OCI-LY3 (cell line): ENCODE measurements around the gene ZCCHC2.

ENCODE experiments used
- H2AFZ ChIP-seq: fragments of 200-600, 300-600 bp; shearing (Covaris generic); 2 replicates; pipeline ENCODE4 v1.6.0; 2014; ENCODE audit warnings: antibody characterized with exemption, low read depth, low read length
- H3K27ac ChIP-seq: fragments of 200-600, 300-600 bp; sonication (generic); 2 replicates; pipeline ENCODE4 v1.5.1; 2014; ENCODE audit warnings: mild to moderate bottlenecking, low read length, moderate library complexity, mixed read lengths
- H3K27me3 ChIP-seq: fragments of 200-600, 300-600 bp; sonication (generic); 2 replicates; pipeline ENCODE4 v1.6.1; 2014; ENCODE audit warnings: low read depth, low read length, mixed read lengths
- H3K36me3 ChIP-seq: fragments of 200-600, 300-600 bp; sonication (generic); replicated peaks from 2 replicates; pipeline ENCODE3; 2014; ENCODE audit warnings: low read depth, low read length, mixed read lengths
- H3K4me1 ChIP-seq: fragments of 300-600, 200-600 bp; sonication (generic); 2 replicates; pipeline ENCODE4 v1.6.1; 2014; ENCODE audit warnings: low read length, mixed read lengths
- H3K4me2 ChIP-seq: fragments of 200-600, 300-600 bp; sonication (generic); 2 replicates; pipeline ENCODE4 v1.6.1; 2014; ENCODE audit warnings: low read length, mixed read lengths
- H3K4me3 ChIP-seq: fragments of 300-600, 200-600 bp; sonication (generic); 2 replicates; pipeline ENCODE4 v1.5.1; 2014; ENCODE audit warnings: antibody characterized with exemption, mild to moderate bottlenecking, low read length, moderate library complexity
- H3K79me2 ChIP-seq: fragments of 300-600, 200-600 bp; shearing (Covaris generic); 2 replicates; pipeline ENCODE4 v1.6.1; 2014; ENCODE audit warnings: mild to moderate bottlenecking, low read length, mixed read lengths
- H3K9ac ChIP-seq: fragments of 300-600, 200-600 bp; shearing (Covaris generic); 2 replicates; pipeline ENCODE4 v1.6.0; 2014; ENCODE audit warnings: mild to moderate bottlenecking, low read length, moderate library complexity
- H3K9me3 ChIP-seq: fragments of 200-600, 300-600 bp; shearing (Covaris generic); 2 replicates; pipeline ENCODE4 v1.6.1; 2014; ENCODE audit warnings: low read length, mixed read lengths; ENCODE audit not compliant: insufficient read depth
- H4K20me1 ChIP-seq: fragments of 200-600, 300-600 bp; sonication (generic); 2 replicates; pipeline ENCODE4 v1.6.1; 2016; ENCODE audit warnings: low read length, mixed read lengths; ENCODE audit not compliant: insufficient read depth
- CTCF ChIP-seq: fragments of 200-600, 300-600 bp; sonication (generic); IDR thresholded peaks from 2 replicates; pipeline ENCODE4 v1.5.1; 2014; ENCODE audit warnings: antibody characterized with exemption, low read length, low read depth
- EZH2phosphoT487 ChIP-seq: fragments of 200-600 bp; shearing (Covaris generic); IDR thresholded peaks from 2 replicates; pipeline ENCODE4 v1.6.1; 2018; ENCODE audit warnings: antibody characterized with exemption, mixed run types, low read depth

ZCCHC2 gene

GRCh38 chr18:62603979-62604378 is 81.2 kb downstream of the ZCCHC2 start:
- TF ChIP-seq CTCF (no peak), EZH2phosphoT487 (no peak)
- Histone ChIP-seq H3K4me1 (no peaks in the 10 kb centered on the region), H3K4me2 (no peak overlapping the region), H3K27me3 (peaks cover 21% of the 10 kb centered on the region), H3K36me3 (no peaks in the 10 kb centered on the region), H4K20me1 (no peaks in the 10 kb centered on the region), H3K9me3 (no peaks in the 10 kb centered on the region), H3K79me2 (no peaks in the 10 kb centered on the region), H2AFZ (no peak overlapping the region), H3K4me3 (no peak overlapping the region), H3K27ac (no peak overlapping the region), H3K9ac (no peak overlapping the region)

- no peak overlapping the region for H3K9ac ChIP-seq
- H3K4me3 ChIP-seq, result no peak overlapping the region
- H3K27ac ChIP-seq, result no peak overlapping the region
- no peaks in the 10 kb centered on the region for H3K36me3 ChIP-seq
- no peaks in the 10 kb centered on the region for H3K79me2 ChIP-seq
- no peaks in the 10 kb centered on the region for H4K20me1 ChIP-seq
- no peaks in the 10 kb centered on the region for H3K4me1 ChIP-seq
- no peaks in the 10 kb centered on the region for H3K9me3 ChIP-seq
- H2AFZ ChIP-seq, result no peak overlapping the region
- H3K4me2 ChIP-seq, result no peak overlapping the region
- H3K27me3 ChIP-seq, result peaks cover 5% of the 10 kb centered on the region; the same call in 1 of the 2 replicates
- no peak for TF ChIP-seq CTCF
- no peak for TF ChIP-seq EZH2phosphoT487
These were observed 82.9 kb downstream of the ZCCHC2 start for GRCh38 chr18:62605685-62606084.

- H3K4me1 ChIP-seq, result no peaks in the 10 kb centered on the region
- no peaks in the 10 kb centered on the region for H3K36me3 ChIP-seq
- H3K4me3 ChIP-seq, result no peak overlapping the region
- H3K27me3 ChIP-seq, result 0 out of 2 replicates have a peak, but pooled peaks cover 4% of the 10 kb centered on the region
- TF ChIP-seq CTCF (no peak), EZH2phosphoT487 (no peak)
- no peak overlapping the region for H3K9ac ChIP-seq
- H3K79me2 ChIP-seq, result no peaks in the 10 kb centered on the region
- no peak overlapping the region for H2AFZ ChIP-seq
- H3K9me3 ChIP-seq, result no peaks in the 10 kb centered on the region
- H4K20me1 ChIP-seq, result no peaks in the 10 kb centered on the region
- H3K27ac ChIP-seq, result no peak overlapping the region
- H3K4me2 ChIP-seq, result no peak overlapping the region
These were observed 83.3 kb downstream of the ZCCHC2 start for GRCh38 chr18:62606106-62606505.

GRCh38 chr18:62607302-62607701 is 84.5 kb downstream of the ZCCHC2 start:
- Histone ChIP-seq H3K4me1 (peaks cover under 1% of the 10 kb centered on the region; the same call in 1 of the 2 replicates), H3K27ac (no peak overlapping the region), H3K79me2 (no peaks in the 10 kb centered on the region), H4K20me1 (no peaks in the 10 kb centered on the region), H2AFZ (no peak overlapping the region), H3K9me3 (no peaks in the 10 kb centered on the region), H3K36me3 (no peaks in the 10 kb centered on the region), H3K4me2 (no peak overlapping the region), H3K27me3 (0 out of 2 replicates have a peak, but pooled peaks cover 9% of the 10 kb centered on the region), H3K4me3 (no peak overlapping the region), H3K9ac (no peak overlapping the region)
- TF ChIP-seq EZH2phosphoT487 (no peak), CTCF (no peak)
